ENCODE results near the gene GRAMD1B.
A peak's percentile ranks its signal among the peaks of the same experiment; 100 is the strongest.

GRAMD1B gene

GRCh38 chr11:123535401-123535800 is 105.3 kb downstream of the GRAMD1B start:
- no peak for DNase-seq (ENCODE audit: low read depth in 3 of 3)

- DNase-seq (ENCODE audit: low read depth in 3 of 3): no peak
Measured at GRCh38 chr11:123536690-123537437, 106.8 kb downstream of the GRAMD1B start.

GRCh38 chr11:123537726-123538125 is 107.7 kb downstream of the GRAMD1B start:
- no peak for DNase-seq (ENCODE audit: low read depth in 3 of 3)

- no peak for DNase-seq (ENCODE audit: low read depth in 3 of 3)
Measured at GRCh38 chr11:123543797-123544196, 113.7 kb downstream of the GRAMD1B start.

- no peak for DNase-seq (ENCODE audit: low read depth in 3 of 3)
Measured at GRCh38 chr11:123544631-123545375, 114.7 kb downstream of the GRAMD1B start.

- no peak for DNase-seq (ENCODE audit: low read depth in 3 of 3)
Measured at GRCh38 chr11:123545726-123546270, 115.7 kb downstream of the GRAMD1B start.

GRCh38 chr11:123546515-123546914 is 116.4 kb downstream of the GRAMD1B start:
- DNase-seq (ENCODE audit: low read depth in 3 of 3): no peak

GRCh38 chr11:123547180-123547579 is 117.1 kb downstream of the GRAMD1B start:
- DNase-seq (ENCODE audit: low read depth in 3 of 3): no peak

- no peak for DNase-seq (ENCODE audit: low read depth in 3 of 3)
Measured at GRCh38 chr11:123548774-123549173, 118.7 kb downstream of the GRAMD1B start.

GRCh38 chr11:123549926-123550917 is 120.2 kb downstream of the GRAMD1B start:
- DNase-seq (ENCODE audit: low read depth in 3 of 3): peak in 1 of 3 donors; percentile 18

GRCh38 chr11:123551079-123551478 is 121.0 kb downstream of the GRAMD1B start:
- no peak for DNase-seq (ENCODE audit: low read depth in 3 of 3)

- DNase-seq (ENCODE audit: low read depth in 3 of 3): no peak
Measured at GRCh38 chr11:123556633-123557032, 126.6 kb downstream of the GRAMD1B start.

- no peak for DNase-seq (ENCODE audit: low read depth in 3 of 3)
Measured at GRCh38 chr11:123558536-123559315, 128.7 kb downstream of the GRAMD1B start.

GRCh38 chr11:123559523-123559955 is 129.5 kb downstream of the GRAMD1B start:
- no peak for DNase-seq (ENCODE audit: low read depth in 3 of 3)

GRCh38 chr11:123560006-123560405 is 129.9 kb downstream of the GRAMD1B start:
- no peak for DNase-seq (ENCODE audit: low read depth in 3 of 3)

GRCh38 chr11:123561431-123561800 is 131.3 kb downstream of the GRAMD1B start:
- DNase-seq (ENCODE audit: low read depth in 3 of 3): no peak

- DNase-seq (ENCODE audit: low read depth in 3 of 3): no peak
Measured at GRCh38 chr11:123562158-123562557, 132.1 kb downstream of the GRAMD1B start.

GRCh38 chr11:123562829-123563228 is 132.8 kb downstream of the GRAMD1B start:
- no peak for DNase-seq (ENCODE audit: low read depth in 3 of 3)

- no peak for DNase-seq (ENCODE audit: low read depth in 3 of 3)
Measured at GRCh38 chr11:123564221-123564620, 134.2 kb downstream of the GRAMD1B start.

- DNase-seq (ENCODE audit: low read depth in 3 of 3): no peak
Measured at GRCh38 chr11:123566852-123567251, 136.8 kb downstream of the GRAMD1B start.

- no peak for DNase-seq (ENCODE audit: low read depth in 3 of 3)
Measured at GRCh38 chr11:123567466-123567865, 137.4 kb downstream of the GRAMD1B start.
